Bone marrow (tissue), 2 donors: Measurements from ENCODE around the gene EXTL2.
"Not testable (repeated sequence)": the region's sequence is repeated elsewhere in the genome, so short reads cannot be mapped to it uniquely, and the experiment has no call there.

Source experiments
- DNase-seq, 2 donors: peaks; one replicate each; lab custom pipeline; 2025; lab: John Stamatoyannopoulos, UW

Gene EXTL2

GRCh38 chr1:100855116-100855515 is 39.5 kb downstream of the EXTL2 start:
- not testable (repeated sequence) for DNase-seq

GRCh38 chr1:100852976-100853375 is 41.7 kb downstream of the EXTL2 start:
- DNase-seq: no peak

GRCh38 chr1:100851726-100852125 is 42.9 kb downstream of the EXTL2 start:
- DNase-seq: no peak

GRCh38 chr1:100847361-100848082 is 47.1 kb downstream of the EXTL2 start:
- DNase-seq: peak in 1 of 2 donors; percentile 27

GRCh38 chr1:100843160-100843559 is 51.5 kb downstream of the EXTL2 start:
- not testable (repeated sequence) for DNase-seq

GRCh38 chr1:100835866-100836842 is 58.5 kb downstream of the EXTL2 start:
- no peak for DNase-seq

- DNase-seq: no peak
Measured at GRCh38 chr1:100834777-100835660, 59.6 kb downstream of the EXTL2 start.

GRCh38 chr1:100832694-100833428 is 61.8 kb downstream of the EXTL2 start:
- no peak for DNase-seq

- DNase-seq: not testable (repeated sequence)
Measured at GRCh38 chr1:100825666-100826065, 69.0 kb downstream of the EXTL2 start.
